Frontal cortex (tissue), 4 donors: ENCODE results near the gene MBD3. TPM values are rescaled to one million over a fixed set of nuclear protein-coding genes. Genes with fewer than 3 reads are reported as not detected.

Source experiments
- DNase-seq, 2 donors: peaks; one replicate each; pipeline ENCODE4 v3.0.0; 2012; ENCODE audit warnings: low spot score in 2 of 2
- FAIRE-seq: peaks from 2 replicates; lab custom pipeline; 2012; peaks lifted over from hg19 to GRCh38; lab: Jason Lieb, UNC
- total RNA-seq: library from RNA; depleted of rRNA; stranded (reverse); fragments of >200 nt; gene quantifications from one replicate; pipeline ENCODE4 v1.2.3, GENCODE V29; 2014
- donor health status: control.
- donor health status: control.
- donor health status: control.

Gene MBD3
- total RNA-seq, 1 donor from 2014 or later, result 50.1 TPM

DNA sequence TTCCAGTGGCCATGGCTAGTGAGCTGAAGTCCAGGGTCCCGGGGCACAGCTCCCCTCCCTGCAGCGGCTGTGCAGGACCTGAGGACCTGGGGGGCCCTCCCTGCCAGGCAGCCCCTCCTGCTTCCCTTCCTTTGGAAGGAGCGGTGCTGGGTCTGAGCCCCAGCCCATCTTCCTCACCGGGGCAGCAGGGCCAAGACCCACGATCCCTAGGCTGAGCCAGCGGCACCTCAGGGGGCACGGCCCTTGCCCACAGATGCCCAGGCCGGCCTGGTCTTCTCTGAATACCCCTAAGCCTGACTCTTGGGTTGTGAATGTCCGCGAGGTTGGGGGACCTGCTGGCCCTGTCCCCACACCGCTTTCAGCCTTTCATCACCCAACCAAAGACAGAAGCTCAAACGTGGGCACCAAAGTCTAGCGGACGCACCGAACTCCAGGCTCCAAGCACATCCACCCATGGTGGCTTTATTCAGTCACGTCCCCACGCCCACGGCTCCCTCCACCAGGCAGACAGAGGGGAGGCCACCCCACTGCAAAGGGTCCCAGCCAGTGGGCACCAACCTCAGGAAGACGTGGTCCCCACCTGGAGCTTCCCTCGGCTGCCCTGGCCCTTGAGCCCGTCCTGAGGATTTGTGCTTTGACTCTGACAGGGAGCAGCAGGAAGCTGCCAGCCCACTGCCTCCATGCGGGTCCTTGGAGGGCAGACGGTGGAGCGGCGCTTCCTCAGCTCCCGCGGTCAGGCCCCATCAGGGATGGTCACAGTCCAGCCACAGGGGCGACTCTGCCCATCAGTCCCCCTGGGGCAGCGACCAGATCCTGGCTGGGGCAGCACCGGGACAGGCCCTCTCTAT, 16.2 kb downstream of the MBD3 start:
- FAIRE-seq (no peak), DNase-seq (no peak)

- FAIRE-seq (no peak), DNase-seq (no peak)
These were observed 17.1 kb downstream of the MBD3 start for GRCh38 chr19:1575323-1576241.

DNA sequence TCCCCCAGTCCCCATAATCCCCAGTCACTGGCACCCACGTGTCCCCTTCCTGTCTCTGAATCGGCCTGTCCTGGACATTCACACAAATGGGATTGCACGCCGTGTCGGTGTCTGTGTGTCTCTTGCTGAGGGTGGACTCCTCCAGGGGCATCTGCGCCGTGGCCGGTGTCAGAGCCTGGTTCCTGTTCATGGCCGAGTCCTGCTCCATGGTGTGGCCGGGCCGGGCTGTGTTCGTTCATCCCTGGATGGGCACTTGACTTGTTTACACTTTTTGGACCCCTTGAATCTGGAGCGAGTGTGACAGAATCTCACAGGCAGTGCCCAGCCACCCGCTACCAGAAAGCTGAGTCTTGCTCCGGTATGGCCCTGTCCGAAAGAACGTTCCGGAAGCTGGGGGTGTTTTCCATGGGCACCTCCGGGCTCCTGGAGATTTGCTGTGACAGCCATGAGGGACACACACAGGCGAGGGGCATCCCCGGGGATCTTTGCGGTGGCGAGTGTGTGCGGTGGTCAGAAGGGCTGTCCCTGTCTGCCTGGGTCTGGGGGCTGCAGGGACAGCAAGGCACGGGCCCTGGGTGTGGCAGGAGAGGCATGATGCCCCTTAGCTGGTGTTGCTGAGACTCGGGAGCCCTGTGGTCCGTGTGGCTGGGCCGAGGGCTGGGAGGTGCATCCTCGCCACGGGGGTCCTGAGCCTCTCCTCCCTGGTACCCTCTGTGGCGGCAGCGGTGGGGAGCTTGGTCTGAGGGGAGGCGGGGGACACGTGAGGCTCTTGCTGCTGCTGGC, 18.1 kb downstream of the MBD3 start:
- no peak for FAIRE-seq
- no peak for DNase-seq

DNA sequence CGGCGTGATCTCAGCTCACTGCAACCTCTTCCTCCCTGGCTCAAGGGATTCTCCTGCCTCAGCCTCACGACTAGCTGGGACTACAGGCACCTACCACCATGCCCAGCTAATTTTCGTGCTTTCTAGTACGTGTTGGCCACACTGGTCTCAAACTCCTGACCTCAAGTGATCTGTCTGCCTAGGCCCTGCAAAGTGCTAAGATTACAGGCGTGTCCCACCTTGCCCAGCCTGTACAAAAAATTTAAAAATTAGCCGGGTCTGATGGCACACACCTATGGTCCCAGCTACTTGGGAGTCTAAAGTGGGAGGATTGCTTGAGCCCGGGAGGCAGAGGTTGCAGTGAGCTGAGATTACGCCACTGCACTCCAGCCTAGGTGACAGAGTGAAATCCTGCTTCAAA, 19.9 kb downstream of the MBD3 start:
- FAIRE-seq, result no peak

DNA sequence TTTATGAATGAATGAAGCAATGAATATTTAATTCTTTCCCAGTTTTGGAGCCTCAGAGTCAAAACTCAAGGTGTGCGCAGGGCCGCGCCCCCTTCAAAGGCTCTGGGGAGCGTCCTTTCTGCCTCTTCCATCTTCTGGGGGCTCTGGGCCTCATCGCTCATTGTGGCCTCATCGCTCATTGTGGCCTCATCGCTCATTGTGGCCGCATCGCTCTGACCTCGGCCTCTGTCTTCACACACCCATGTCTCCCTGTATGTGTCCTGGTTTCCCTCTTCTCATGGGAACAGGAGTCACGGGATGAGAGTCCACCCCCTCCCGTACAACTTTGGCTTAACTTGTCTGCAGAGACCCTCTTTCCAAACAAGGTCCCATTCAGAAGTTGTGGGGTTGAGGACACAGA, 21.3 kb downstream of the MBD3 start:
- FAIRE-seq, result no peak
- no peak for DNase-seq

More for the DNA sequence above, 19.9 kb downstream of the MBD3 start:
- no peak for DNase-seq

GRCh38 chr19:1570836-1571235, 21.8 kb downstream of the MBD3 start:
- DNase-seq (no peak), FAIRE-seq (no peak)

- FAIRE-seq (no peak), DNase-seq (no peak)
These were observed 22.7 kb downstream of the MBD3 start for GRCh38 chr19:1569997-1570396.

DNA sequence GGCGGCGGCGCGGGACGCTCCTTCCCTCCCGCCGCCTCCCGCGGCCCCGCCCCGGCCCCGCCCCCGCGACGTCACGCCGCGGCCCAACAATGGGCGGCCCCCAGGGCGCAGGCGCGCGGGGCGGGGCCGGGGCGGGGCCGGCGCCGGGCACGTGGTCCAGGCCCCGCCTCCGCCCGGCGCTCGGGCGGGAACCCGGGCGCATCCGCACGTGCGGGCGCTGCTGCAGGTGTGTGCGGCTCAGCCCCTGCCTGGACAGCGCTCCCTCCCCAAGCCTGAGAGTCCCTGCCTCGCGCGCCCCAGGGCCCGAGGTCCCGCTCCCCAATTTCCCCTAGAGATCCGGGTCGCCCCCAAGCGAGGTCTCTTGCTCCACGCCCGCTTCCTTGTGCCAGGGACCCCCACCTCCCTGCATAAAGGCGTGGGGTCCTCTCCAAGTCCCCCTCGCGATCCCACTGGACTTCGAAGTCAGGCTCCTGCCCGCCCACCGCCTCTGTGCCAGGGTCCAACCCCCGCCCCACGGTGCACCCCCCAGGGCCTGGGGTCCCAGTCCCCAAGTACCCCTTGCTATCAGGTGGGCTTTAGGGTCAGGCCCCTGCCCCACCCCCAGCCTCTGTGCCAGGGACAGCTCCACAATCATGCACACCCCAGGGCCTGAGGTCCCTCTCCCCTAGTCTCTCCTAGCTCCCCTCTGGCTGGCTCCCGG, 24.2 kb downstream of the MBD3 start, which contains the start of gene MEX3D:
Gene MEX3D, minus strand, starts transcription at position 6 of the 700 bp plus-strand sequence. CDS start 267 bp downstream, outside the sequence.
- no peak for FAIRE-seq
- peak; percentile 100 for DNase-seq

DNA sequence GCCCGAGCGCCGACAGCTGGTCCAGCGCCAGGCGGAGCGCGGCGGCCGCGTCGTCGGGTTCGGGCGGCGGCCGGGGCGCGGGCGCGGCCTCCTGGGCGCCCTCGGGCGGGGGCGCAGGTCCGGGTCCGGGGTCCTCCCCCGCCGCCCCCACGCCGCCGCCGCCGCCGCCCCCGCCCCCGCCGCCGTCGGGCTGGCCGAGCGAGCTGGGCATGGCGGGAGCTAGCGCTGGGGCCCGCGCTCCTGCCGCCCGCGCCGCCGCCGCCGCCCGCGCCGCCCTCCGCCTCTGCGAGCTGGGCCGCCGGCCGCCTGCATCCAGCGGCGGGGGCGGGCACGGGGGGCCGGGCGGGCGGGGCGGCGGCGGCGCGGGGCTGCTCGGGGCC, 24.8 kb downstream of the MBD3 start:
- no peak for FAIRE-seq
- peak in 1 of 2 donors; percentile 65 for DNase-seq

GRCh38 chr19:1567116-1567847, 25.4 kb downstream of the MBD3 start:
- no peak for FAIRE-seq
- DNase-seq, result no peak

DNA sequence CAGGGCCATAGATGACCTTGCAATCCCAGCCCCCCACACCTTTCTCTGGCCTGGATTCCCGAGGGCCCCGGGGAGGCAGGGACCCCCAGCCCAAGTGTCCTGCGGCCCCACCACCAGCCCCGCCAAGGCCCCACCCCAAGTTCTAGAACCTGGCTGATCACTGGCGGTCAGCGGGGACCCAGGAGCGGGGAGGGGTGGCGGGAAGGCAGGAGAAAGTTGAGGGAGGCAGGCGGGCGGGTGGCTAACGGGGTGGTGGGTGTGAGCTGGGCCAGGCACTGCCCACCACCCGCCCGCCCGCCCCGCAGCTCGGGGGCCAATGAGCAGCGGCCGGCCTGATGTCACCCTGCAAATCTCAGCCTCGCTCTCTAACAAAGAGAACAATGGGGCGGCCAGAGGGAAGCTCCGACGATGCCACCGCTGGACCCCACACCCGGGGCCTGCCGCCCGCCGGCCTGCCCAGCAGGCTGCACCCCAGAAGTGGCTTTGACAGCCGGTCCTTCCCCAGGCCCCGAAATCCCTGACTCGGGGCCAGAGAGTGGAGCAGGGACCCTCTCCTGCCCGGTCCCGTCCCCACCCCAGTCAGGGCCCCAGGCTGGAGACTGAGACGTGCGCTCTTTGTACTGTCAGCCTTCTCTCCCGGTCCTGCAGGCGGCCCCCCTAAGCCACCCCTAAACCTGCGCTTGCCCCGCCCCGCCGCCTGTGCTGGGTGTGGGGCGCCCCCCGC, 26.1 kb downstream of the MBD3 start:
- no peak for FAIRE-seq
- peak; percentile 92 to 93 for DNase-seq

- FAIRE-seq (no peak), DNase-seq (no peak)
These were observed 29.4 kb downstream of the MBD3 start for GRCh38 chr19:1563251-1563650.

- DNase-seq (no peak), FAIRE-seq (no peak)
These were observed 31.3 kb downstream of the MBD3 start for GRCh38 chr19:1561236-1561842.

DNA sequence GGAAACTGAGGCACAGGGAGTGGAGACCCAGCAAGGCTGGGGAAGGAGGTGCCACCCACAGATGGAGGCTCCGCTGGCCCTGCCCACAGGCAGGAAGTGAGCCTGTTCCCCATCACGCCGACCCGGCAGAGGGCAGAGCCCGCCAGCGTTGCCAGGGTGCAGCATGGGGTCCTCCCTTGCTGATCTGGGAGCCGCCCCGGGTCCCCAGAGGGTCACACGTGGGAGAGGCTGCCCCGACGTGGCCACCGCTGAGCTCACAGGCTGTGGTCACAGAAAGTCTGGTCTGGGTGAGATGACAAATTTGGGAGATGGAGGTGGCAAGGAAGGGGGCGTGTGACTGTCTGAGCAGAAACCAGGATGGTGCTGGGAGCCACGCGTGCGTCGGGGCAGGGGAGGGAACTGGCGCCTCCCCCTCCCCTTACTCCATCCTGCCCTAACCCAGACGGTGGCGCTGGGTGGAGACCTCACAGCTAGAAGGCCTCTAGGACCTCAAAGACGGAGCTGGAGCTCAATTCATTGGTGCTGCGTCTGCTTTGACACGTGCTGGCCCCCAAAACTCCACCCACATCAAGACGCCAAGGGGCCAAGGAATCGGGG, 32.3 kb downstream of the MBD3 start:
- DNase-seq (no peak), FAIRE-seq (no peak)

GRCh38 chr19:1558552-1558951, 34.1 kb downstream of the MBD3 start:
- DNase-seq (no peak), FAIRE-seq (no peak)

DNA sequence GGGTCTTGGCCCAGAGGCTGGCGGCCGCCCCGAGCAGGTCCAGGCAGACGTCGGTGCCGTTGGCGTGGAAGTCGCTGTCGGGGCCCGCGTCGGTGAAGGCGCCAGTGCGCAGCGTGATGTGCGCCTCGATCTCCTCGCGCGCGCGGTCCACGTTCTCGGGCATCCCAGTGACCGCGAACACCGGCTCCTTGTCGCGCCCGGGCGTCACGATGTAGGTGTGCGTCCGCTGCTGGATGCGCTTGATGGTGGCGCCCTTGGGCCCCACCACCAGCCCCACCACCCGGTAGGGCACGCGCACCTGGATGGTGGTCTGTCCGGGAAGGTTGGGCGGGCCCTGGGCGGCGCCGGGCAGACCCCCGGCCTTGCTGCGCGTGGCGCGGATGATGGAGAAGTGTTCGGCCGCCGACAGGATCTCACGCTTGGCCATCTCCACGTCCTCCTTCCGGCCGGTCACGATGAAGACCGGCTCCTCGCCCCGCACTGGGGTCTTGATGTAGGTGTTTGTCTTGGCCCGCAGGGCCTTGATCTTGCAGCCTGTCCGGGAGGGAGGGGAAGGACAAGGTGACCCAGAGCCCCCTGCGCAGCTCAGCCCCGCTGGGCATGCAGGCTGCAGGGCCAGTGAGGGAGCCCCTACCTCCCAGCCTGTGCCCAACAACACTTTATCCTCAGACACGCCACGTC, 36.1 kb downstream of the MBD3 start:
- no peak for DNase-seq
- FAIRE-seq, result no peak
